T-helper 1 cell treated with Interleukin-12 subunit alpha and Interleukin-12 subunit beta and Interleukin-4 antibody, amounts not matched to agents 30 ng/mL and 1 ng/mL, for 36 hours (primary cell): Measurements from ENCODE around the gene SMAP1. TPM values are rescaled to one million over a fixed set of nuclear protein-coding genes. Genes with fewer than 3 reads are reported as not detected.
"Not testable (repeated sequence)": the region's sequence is repeated elsewhere in the genome, so short reads cannot be mapped to it uniquely, and the experiment has no call there.

Experiments
- intact Hi-C: fragments of 100-400 bp; cut with micrococcal nuclease; formaldehyde crosslinking; loops from one replicate; pipeline ENCODE4 v1.15.1; 2024
- total RNA-seq: library from RNA; stranded (reverse); gene quantifications from 2 replicates; pipeline ENCODE4 v1.2.3, GENCODE V29; 2022

SMAP1 gene
- total RNA-seq, 1 donor from 2014 or later, result 42.6 TPM

- intact Hi-C loops, result no loop called here
Observed at GRCh38 chr6:70735513-70735912, 67.8 kb downstream of the SMAP1 start.

DNA sequence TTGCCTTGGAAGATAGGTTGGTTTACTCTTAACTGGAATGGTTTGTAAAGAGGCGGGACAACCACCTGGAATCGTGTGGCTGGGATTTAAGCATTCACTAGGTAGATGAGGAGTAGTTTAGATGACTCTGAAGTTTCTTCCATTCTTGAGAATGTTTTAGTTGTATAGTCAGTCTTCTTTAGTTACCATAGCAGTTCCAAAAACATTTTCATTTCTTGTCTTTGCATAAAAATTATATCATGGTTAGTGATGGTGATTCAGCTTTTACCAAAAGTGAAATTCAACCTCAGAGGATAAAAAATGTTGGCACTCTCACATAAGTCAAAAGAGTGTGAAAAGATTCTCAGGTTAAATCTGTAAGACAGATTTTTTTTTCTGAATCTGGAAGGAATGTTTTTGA is 70.3 kb downstream of the SMAP1 start:
- intact Hi-C loops, result no loop called here

GRCh38 chr6:70739534-70739933 is 71.9 kb downstream of the SMAP1 start:
- intact Hi-C loops, result no loop called here

DNA sequence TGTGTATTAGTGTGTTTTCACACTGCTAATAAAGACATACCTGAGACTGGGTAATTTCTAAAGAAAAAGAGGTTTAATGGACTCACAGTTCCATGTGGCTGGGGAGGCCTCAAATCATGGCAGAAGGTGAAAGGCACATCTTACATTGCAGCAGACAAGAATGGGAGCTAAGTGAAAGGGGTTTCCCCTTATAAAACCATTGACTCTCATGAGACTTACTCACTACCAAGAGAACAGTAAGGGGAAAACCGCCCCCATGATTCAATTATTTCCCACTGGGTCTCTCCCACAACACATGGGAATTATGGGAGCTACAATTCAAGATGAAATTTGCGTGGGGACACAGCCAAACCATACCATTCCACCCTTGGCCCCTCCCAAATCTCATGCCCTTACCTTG is 73.1 kb downstream of the SMAP1 start:
- intact Hi-C loops, result not testable (repeated sequence)

GRCh38 chr6:70742462-70742861 is 74.8 kb downstream of the SMAP1 start:
- intact Hi-C loops, result not testable (repeated sequence)

DNA sequence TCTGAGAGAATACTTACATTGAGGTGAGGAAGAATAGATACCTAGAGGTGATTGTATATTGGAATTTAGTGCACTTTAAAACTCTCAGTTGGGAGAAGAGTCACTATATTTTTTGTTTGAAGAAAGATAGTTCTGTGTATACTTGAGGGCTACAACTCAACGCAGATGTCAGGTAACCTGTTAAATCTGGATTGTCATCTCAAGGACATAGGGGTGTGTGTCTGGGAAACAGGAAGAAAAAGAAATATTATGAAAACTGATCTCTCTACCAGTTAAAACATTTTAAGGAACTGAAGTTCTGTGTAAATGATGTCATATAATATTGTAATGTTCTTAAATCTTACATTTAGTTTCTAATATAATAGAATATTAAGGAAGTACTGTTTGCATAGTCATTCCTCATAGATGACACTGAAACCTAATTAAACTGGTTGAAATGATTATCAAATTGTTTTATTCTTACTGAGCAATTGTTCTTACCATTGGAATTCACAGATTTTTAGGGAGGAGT is 86.2 kb downstream of the SMAP1 start:
- intact Hi-C loops, result no loop called here

- intact Hi-C loops, result no loop called here
Observed at GRCh38 chr6:70758883-70759282, 91.2 kb downstream of the SMAP1 start.

- intact Hi-C loops, result no loop called here
Observed at GRCh38 chr6:70763754-70764510, 96.2 kb downstream of the SMAP1 start.

- intact Hi-C loops, result no loop called here
Observed at GRCh38 chr6:70764706-70765105, 97.0 kb downstream of the SMAP1 start.

DNA sequence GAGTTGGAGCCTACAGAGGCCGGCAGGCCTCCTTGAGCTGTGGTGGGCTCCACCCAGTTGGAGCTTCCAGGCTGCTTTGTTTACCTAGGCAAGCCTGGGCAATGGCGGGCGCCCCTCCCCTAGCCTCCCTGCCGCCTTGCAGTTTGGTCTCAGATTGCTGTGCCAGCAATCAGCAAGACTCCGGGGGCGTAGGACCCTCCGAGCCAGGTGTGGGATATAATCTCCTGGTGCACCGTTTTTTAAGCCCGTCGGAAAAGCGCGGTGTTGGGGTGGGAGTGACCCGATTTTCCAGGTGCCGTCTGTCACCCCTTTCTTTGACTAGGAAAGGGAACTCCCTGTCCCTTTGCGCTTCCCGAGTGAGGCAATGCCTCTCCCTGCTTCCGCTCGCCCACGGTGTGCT is 103.7 kb downstream of the SMAP1 start:
- intact Hi-C loops, result not testable (repeated sequence)

- intact Hi-C loops, result no loop called here
Observed at GRCh38 chr6:70779934-70780333, 112.3 kb downstream of the SMAP1 start.

- intact Hi-C loops, result no loop called here
Observed at GRCh38 chr6:70790483-70791224, 123.0 kb downstream of the SMAP1 start.

- intact Hi-C loops, result no loop called here
Observed at GRCh38 chr6:70797625-70798024, 129.9 kb downstream of the SMAP1 start.

DNA sequence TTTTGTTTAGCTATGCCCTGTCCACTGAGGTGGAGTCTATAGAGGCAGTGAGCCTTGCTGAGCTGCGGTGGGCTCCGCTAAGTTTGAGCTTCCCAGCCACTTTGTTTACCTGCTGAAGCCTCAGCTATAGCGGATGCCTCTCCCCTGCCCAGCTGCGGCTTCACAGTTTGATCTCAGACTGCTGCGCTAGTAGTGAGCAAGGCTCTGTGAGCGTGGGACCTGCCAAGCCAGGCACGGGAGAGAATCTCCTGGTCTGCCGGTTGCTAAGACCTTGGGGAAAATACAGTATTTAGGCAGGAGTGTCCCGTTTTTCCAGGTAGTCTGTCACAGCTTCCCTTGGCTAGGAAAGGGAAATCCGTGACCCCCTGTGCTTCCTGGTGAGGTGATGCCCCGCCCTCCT is 138.4 kb downstream of the SMAP1 start:
- intact Hi-C loops, result no loop called here

DNA sequence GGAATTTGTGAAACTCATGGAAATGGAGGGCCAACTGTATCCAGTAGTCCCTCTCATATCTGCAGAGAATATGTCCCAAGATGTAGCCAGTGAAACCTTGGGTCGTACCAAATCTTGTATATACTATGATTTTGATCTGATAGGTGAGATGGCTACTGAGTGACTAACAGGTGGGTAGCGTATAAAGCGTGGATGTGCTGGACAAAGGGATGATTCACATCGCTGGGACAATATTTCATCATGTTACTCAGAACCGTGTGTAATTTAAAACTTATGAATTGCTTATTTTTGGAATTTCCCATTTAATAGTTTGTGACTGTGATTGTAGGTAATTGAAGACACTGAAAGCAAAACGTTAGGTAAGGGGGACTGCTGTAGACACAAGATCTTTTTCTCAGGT is 144.1 kb downstream of the SMAP1 start:
- intact Hi-C loops, result no loop called here

- intact Hi-C loops, result no loop called here
Observed at GRCh38 chr6:70813885-70814284, 146.2 kb downstream of the SMAP1 start.

GRCh38 chr6:70819646-70820045 is 152.0 kb downstream of the SMAP1 start:
- intact Hi-C loops, result no loop called here

- intact Hi-C loops, result no loop called here
Observed at GRCh38 chr6:70820778-70821177, 153.1 kb downstream of the SMAP1 start.

GRCh38 chr6:70821751-70822150 is 154.1 kb downstream of the SMAP1 start:
- intact Hi-C loops, result no loop called here

- intact Hi-C loops, result no loop called here
Observed at GRCh38 chr6:70823651-70824050, 156.0 kb downstream of the SMAP1 start.

- intact Hi-C loops, result no loop called here
Observed at GRCh38 chr6:70831427-70831826, 163.7 kb downstream of the SMAP1 start.

DNA sequence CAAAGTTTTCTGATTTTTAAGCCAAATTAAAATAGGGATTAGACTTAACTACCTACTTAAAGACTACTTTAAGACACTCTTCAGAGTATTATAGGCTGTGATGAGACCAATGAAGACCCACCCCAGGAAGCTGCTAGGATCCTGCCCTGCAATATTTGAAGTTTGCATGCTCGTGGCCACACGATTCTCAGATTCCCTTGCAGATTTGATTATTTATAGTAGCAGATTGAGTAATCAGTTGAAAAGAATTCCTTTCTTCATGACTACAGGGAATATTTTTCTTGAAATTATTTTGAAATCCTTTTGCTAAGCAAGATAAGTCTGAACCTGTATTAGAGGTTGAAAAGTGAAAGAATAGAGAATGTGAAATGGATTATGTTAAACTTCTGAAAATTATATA is 166.8 kb downstream of the SMAP1 start:
- intact Hi-C loops, result no loop called here

- intact Hi-C loops, result no loop called here
Observed at GRCh38 chr6:70838907-70839285, 171.2 kb downstream of the SMAP1 start.
